Measurements from ENCODE around the gene FCN2.

Gene FCN2

GRCh38 chr9:134896834-134897583 lies 16.4 kb downstream of the FCN2 start:
- in situ Hi-C loops (cut with MboI; ENCODE audit: low pct_unique_long_range_greater_than_20kb, low sequenced_read_pairs), result no loop called here

GRCh38 chr9:134897584-134898170 lies 17.1 kb downstream of the FCN2 start:
- DNase-seq, result no peak
- in situ Hi-C loops (cut with MboI; ENCODE audit: low pct_unique_long_range_greater_than_20kb, low sequenced_read_pairs), result no loop called here

More at GRCh38 chr9:134896834-134897583, 16.4 kb downstream of the FCN2 start:
- no peak for DNase-seq

GRCh38 chr9:134898319-134898718 lies 17.7 kb downstream of the FCN2 start:
- in situ Hi-C loops (cut with MboI; ENCODE audit: low pct_unique_long_range_greater_than_20kb, low sequenced_read_pairs), result no loop called here
- no peak for DNase-seq

- no peak for DNase-seq
- in situ Hi-C loops (cut with MboI; ENCODE audit: low pct_unique_long_range_greater_than_20kb, low sequenced_read_pairs), result no loop called here
Observed at GRCh38 chr9:134899168-134899567, 18.6 kb downstream of the FCN2 start.

GRCh38 chr9:134899818-134900217 lies 19.2 kb downstream of the FCN2 start:
- in situ Hi-C loops (cut with MboI; ENCODE audit: low pct_unique_long_range_greater_than_20kb, low sequenced_read_pairs), result no loop called here
- DNase-seq, result no peak

GRCh38 chr9:134902936-134903335 lies 22.3 kb downstream of the FCN2 start:
- DNase-seq, result no peak
- in situ Hi-C loops (cut with MboI; ENCODE audit: low pct_unique_long_range_greater_than_20kb, low sequenced_read_pairs), result no loop called here

GRCh38 chr9:134908524-134909309 lies 28.1 kb downstream of the FCN2 start:
- in situ Hi-C loops (cut with MboI; ENCODE audit: low pct_unique_long_range_greater_than_20kb, low sequenced_read_pairs), result no loop called here
- DNase-seq, result no peak

GRCh38 chr9:134909511-134910481 lies 29.2 kb downstream of the FCN2 start:
- DNase-seq, result no peak
- in situ Hi-C loops (cut with MboI; ENCODE audit: low pct_unique_long_range_greater_than_20kb, low sequenced_read_pairs), result no loop called here

GRCh38 chr9:134912126-134912840 lies 31.7 kb downstream of the FCN2 start:
- DNase-seq, result no peak
- in situ Hi-C loops (cut with MboI; ENCODE audit: low pct_unique_long_range_greater_than_20kb, low sequenced_read_pairs), result no loop called here

- in situ Hi-C loops (cut with MboI; ENCODE audit: low pct_unique_long_range_greater_than_20kb, low sequenced_read_pairs), result no loop called here
- no peak for DNase-seq
Observed at GRCh38 chr9:134913041-134913712, 32.6 kb downstream of the FCN2 start.

- in situ Hi-C loops (cut with MboI; ENCODE audit: low pct_unique_long_range_greater_than_20kb, low sequenced_read_pairs), result no loop called here
- DNase-seq, result no peak
Observed at GRCh38 chr9:134913713-134914500, 33.3 kb downstream of the FCN2 start.

GRCh38 chr9:134914501-134914834 lies 33.9 kb downstream of the FCN2 start:
- no peak for DNase-seq
- in situ Hi-C loops (cut with MboI; ENCODE audit: low pct_unique_long_range_greater_than_20kb, low sequenced_read_pairs), result no loop called here

- no peak for DNase-seq
- in situ Hi-C loops (cut with MboI; ENCODE audit: low pct_unique_long_range_greater_than_20kb, low sequenced_read_pairs), result no loop called here
Observed at GRCh38 chr9:134915046-134915985, 34.7 kb downstream of the FCN2 start.

- no peak for DNase-seq
- in situ Hi-C loops (cut with MboI; ENCODE audit: low pct_unique_long_range_greater_than_20kb, low sequenced_read_pairs), result no loop called here
Observed at GRCh38 chr9:134916161-134916665, 35.6 kb downstream of the FCN2 start.

GRCh38 chr9:134917431-134918373 lies 37.1 kb downstream of the FCN2 start, which contains the start of gene FCN1:
Gene FCN1, minus strand, starts transcription at chr9:134917912. Its CDS starts 41 bp downstream, at chr9:134917871.
- in situ Hi-C loops (cut with MboI; ENCODE audit: low pct_unique_long_range_greater_than_20kb, low sequenced_read_pairs), result no loop called here
- no peak for DNase-seq

All from KBM-7 (cell line).